Measurements from ENCODE around the gene LY6G6D. TPM values are rescaled to one million over a fixed set of nuclear protein-coding genes. Genes with fewer than 3 reads are reported as not detected.

The LY6G6D gene
- total and polyA plus RNA-seq, 2 of the 13 experiments (the other 11 are each of a cell fraction or from before 2014, with no cell fraction given) = not detected

DNA sequence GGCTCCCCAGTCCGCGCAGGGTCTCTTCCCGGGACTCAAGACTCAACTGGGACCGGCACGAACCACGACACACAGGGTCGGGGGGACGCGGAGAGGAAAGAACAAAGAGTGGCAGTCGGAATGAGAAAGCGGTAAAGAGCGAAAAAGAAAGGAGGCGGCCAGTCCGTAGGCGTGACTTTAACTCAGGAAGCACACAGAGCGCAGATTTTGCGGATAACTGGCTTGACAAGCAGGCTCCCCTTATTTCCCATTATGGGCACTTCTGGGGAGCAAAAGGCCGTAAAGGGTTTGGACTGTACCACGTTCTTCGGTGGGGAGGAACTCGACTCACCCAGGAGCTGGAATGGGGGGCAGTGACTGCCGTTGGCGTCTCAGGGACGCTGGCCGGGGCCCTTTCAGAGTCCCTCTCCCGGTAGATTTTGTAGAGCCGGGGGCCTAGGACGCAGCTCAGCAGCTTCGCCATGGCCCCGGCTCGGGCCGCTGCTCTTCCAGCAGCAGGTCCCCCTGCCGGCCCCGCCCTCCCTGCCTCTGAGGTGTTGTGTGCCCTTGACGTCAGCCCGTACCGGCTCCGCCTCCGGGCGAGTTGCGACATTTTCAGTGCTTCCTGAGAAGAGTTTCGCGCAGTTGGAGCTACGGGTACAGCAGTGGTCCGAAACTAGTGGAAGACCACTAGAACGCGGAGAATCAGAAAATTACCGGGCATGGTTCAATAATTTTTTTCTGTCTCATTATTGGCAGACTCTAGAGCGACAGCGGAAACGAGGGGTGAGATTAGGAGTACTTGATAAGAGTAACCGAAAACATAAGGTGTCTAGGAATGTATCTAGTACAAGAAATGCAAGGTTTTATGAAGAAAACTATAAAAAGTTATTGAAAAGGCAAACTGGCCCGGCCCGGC lies 12.1 kb upstream of the LY6G6D start, which contains the start of gene ABHD16A (continued):
- peak; percentile 71; the same call in 1 of the 2 replicates for TF ChIP-seq ZSCAN31 (CRISPR knock-in tag; IDR thresholded peaks at IDR 0.05; ENCODE audit: low read depth)
- TF ChIP-seq ZFP62 (CRISPR knock-in tag; IDR thresholded peaks at IDR 0.05) = no peak; the same call in 1 of the 2 replicates
- TF ChIP-seq, protein P1, sequence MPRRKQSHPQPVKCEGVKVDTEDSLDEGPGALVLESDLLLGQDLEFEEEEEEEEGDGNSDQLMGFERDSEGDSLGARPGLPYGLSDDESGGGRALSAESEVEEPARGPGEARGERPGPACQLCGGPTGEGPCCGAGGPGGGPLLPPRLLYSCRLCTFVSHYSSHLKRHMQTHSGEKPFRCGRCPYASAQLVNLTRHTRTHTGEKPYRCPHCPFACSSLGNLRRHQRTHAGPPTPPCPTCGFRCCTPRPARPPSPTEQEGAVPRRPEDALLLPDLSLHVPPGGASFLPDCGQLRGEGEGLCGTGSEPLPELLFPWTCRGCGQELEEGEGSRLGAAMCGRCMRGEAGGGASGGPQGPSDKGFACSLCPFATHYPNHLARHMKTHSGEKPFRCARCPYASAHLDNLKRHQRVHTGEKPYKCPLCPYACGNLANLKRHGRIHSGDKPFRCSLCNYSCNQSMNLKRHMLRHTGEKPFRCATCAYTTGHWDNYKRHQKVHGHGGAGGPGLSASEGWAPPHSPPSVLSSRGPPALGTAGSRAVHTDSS (CRISPR knock-in tag; conservative IDR thresholded peaks at IDR 0.05) = no peak
- TF ChIP-seq, protein P2, sequence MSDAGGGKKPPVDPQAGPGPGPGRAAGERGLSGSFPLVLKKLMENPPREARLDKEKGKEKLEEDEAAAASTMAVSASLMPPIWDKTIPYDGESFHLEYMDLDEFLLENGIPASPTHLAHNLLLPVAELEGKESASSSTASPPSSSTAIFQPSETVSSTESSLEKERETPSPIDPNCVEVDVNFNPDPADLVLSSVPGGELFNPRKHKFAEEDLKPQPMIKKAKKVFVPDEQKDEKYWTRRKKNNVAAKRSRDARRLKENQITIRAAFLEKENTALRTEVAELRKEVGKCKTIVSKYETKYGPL (CRISPR knock-in tag; IDR thresholded peaks at IDR 0.05) = 0 out of 2 replicates have a peak, but pooled peaks have one; percentile 17
- peak; percentile 11; the same call in 1 of the 2 replicates for TF ChIP-seq MIER2 (CRISPR knock-in tag; IDR thresholded peaks at IDR 0.05)
- TF ChIP-seq CC2D1A (CRISPR knock-in tag; IDR thresholded peaks at IDR 0.05) = peak; percentile 65; the same call in 1 of the 2 replicates
- TF ChIP-seq MAFF (IDR thresholded peaks at IDR 0.05; ENCODE audit: low read depth, low read length) = no peak
- TF ChIP-seq FOXK1 (CRISPR knock-in tag; IDR thresholded peaks at IDR 0.05; ENCODE audit: borderline replicate concordance, low read depth) = peak; percentile 90
- TF ChIP-seq, protein P3, sequence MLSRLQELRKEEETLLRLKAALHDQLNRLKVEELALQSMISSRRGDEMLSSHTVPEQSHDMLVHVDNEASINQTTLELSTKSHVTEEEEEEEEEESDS (CRISPR knock-in tag; IDR thresholded peaks at IDR 0.05; ENCODE audit: borderline replicate concordance) = 0 out of 2 replicates have a peak, but pooled peaks have one; percentile 31
- peak; percentile 82 for TF ChIP-seq ZSCAN21 (CRISPR knock-in tag; IDR thresholded peaks at IDR 0.05; ENCODE audit: borderline replicate concordance)
- peak; percentile 54 for TF ChIP-seq PITX1 (CRISPR knock-in tag; IDR thresholded peaks at IDR 0.05)
- TF ChIP-seq ZNF615 (CRISPR knock-in tag; IDR thresholded peaks at IDR 0.05; ENCODE audit: borderline replicate concordance) = peak; percentile 86
- TF ChIP-seq, protein P4, sequence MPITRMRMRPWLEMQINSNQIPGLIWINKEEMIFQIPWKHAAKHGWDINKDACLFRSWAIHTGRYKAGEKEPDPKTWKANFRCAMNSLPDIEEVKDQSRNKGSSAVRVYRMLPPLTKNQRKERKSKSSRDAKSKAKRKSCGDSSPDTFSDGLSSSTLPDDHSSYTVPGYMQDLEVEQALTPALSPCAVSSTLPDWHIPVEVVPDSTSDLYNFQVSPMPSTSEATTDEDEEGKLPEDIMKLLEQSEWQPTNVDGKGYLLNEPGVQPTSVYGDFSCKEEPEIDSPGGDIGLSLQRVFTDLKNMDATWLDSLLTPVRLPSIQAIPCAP (CRISPR knock-in tag; IDR thresholded peaks at IDR 0.05; ENCODE audit: low read depth) = no peak
- TF ChIP-seq PRMT3 (CRISPR knock-in tag; IDR thresholded peaks at IDR 0.05; ENCODE audit: borderline replicate concordance, low read depth) = no peak
- peak; percentile 86; the same call in 1 of the 2 replicates for TF ChIP-seq ZNF230 (CRISPR knock-in tag; IDR thresholded peaks at IDR 0.05)
- no peak; the same call in 1 of the 2 replicates for TF ChIP-seq NFIC (IDR thresholded peaks at IDR 0.05; ENCODE audit: low read length)
- no peak for TF ChIP-seq TCF12 (IDR thresholded peaks at IDR 0.05)
- no peak; the same call in 1 of the 2 replicates for TF ChIP-seq TCF12 (CRISPR knock-in tag; IDR thresholded peaks at IDR 0.05)
- TF ChIP-seq, protein P5, sequence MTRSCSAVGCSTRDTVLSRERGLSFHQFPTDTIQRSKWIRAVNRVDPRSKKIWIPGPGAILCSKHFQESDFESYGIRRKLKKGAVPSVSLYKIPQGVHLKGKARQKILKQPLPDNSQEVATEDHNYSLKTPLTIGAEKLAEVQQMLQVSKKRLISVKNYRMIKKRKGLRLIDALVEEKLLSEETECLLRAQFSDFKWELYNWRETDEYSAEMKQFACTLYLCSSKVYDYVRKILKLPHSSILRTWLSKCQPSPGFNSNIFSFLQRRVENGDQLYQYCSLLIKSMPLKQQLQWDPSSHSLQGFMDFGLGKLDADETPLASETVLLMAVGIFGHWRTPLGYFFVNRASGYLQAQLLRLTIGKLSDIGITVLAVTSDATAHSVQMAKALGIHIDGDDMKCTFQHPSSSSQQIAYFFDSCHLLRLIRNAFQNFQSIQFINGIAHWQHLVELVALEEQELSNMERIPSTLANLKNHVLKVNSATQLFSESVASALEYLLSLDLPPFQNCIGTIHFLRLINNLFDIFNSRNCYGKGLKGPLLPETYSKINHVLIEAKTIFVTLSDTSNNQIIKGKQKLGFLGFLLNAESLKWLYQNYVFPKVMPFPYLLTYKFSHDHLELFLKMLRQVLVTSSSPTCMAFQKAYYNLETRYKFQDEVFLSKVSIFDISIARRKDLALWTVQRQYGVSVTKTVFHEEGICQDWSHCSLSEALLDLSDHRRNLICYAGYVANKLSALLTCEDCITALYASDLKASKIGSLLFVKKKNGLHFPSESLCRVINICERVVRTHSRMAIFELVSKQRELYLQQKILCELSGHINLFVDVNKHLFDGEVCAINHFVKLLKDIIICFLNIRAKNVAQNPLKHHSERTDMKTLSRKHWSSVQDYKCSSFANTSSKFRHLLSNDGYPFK (CRISPR knock-in tag; IDR thresholded peaks at IDR 0.05; ENCODE audit: borderline replicate concordance) = peak; percentile 25; the same call in 1 of the 2 replicates
- no peak for TF ChIP-seq ZNF672 (CRISPR knock-in tag; IDR thresholded peaks at IDR 0.05)
- TF ChIP-seq FIP1L1 (IDR thresholded peaks at IDR 0.05; ENCODE audit: borderline replicate concordance, insufficient read depth, low read depth, low read length) = no peak

All from HepG2 (cell line).